ENCODE data around the gene CD38.

CD38 gene

DNA sequence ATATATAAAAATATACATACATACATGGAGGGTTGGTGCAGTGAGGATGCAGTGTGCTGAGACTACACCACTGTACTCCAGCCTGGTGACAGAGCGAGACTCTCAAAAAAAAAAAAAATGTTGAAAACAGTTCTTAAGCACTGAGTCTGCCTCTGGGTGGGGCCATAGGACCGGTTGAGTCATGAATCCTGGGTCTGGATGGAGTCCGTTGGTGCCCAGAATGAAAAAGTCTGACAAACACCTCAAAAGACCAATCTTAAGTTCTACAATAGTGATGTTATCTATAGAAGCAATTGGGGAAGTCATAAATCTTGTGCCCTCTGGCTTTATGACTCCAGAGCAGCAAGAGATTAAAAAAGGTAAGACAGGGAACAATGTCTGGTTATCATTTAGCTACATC lies 90.0 kb downstream of the CD38 start:
- DNase-seq, result no peak

DNA sequence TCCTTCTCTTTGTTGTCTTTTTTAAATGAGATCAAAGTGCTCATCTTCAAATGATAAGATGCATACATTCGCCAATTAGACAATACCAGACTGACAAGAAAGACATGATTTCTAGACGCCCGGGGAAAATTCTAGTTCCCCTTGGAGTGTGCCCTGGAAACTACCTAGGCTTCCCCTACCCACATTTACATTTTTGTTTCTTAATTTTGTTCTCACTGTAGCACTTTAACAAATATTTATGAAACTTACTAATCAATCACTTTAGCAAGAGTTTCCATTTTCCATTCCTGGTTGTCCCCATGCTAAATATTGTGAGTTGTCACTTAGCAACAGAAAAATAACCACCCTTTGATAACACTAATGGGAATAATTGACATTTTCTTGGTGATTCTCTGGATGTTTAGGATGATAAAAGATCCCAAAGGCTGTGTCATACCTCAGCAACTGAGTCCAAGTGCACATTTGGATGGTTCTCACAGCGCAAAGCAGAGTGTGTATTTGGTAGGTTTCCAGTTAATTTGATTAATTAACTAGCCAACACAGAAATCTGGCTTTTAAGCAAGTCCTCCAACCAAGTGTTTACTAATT lies 90.8 kb downstream of the CD38 start:
- DNase-seq, result no peak

DNA sequence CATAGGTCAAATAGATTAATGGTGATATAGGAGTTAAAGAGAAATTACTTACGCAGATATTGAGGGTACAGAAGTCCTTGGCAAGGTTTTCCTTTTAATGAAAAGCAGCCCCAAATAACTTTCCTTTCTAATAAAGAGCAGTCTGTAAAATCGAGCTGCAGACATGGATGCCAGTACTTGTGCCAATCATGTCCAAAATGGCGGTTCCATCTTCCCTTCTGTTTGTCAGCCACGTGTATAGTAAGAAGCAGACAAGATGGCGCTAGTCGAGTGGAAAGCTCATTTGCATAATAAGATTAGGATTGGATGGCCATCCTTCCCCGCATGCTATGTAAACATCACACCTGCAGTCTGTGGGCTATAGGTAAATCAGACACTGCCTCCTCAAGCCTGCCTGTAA lies 92.0 kb downstream of the CD38 start:
- DNase-seq, result no peak

DNA sequence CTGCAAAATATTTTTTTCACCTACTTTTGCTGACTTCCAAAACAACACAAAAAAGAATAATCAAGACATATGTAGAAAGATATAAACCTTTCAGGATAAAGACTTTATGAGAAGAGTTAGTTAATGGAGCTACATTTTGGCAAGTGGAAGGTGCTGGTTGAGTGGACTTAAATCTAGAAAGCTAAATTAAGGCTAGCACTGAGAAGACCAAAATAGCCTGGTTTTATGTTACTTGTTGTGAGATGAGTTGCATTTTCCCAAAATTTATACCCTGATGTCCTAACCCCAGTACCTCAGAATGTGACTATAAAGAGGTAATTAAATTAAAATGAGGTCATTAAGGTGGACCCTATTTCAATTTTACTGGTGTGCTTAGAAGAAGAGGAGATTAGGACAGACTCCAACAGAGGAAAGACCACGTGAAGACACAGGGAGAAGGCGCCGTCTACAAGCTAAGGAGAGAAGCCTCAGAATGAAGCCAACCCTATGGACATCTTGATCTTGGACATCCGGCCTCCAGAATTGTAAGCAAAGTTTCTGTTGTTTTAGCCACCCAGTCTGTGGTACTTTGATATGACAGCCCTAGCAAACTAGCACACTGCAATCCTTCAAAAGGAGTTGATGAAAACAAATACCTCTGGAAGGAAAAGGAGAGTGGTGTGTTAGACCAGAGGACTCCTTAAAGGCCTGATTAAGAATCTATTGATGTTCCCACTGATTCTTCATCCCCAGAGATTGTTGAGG lies 93.0 kb downstream of the CD38 start:
- DNase-seq, result no peak

DNA sequence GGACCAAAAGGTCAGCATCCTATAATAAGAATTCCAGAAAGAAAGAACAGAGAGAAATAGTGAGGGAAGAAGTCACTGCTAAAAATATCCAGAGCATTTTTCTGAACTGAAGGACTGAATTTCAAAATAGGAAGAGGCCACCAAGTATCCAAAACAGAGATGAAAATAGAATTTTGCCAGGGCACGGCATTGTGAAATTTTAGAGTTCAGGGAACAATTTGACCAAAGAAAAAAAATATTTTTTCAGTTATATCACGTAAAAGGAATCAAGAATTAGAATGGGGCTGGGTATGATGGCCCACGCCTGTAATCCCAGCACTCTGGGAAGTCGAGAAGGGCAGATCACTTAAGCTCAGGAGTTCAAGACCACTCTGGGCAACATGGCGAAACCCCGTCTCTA lies 95.0 kb downstream of the CD38 start:
- DNase-seq, result no peak

DNA sequence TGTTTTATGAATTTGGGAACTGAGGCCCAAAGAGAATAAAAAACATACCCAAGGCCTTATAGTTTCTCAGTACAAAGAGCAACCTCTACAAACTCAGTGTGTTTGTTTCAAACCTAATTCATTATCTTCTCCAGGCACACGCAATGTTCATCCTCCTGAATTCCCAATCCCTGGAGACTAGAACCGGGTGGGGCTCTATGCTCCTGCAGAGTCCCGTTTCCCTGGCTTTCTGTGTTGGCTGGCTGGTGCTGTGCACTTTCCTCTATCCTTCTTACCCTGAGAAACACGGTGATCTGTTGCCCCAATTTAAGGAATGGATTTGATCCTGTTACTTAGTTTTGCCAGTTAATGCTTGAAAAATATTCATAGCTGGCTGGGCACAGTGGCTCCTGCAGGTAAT lies 96.5 kb downstream of the CD38 start:
- no peak for DNase-seq

DNA sequence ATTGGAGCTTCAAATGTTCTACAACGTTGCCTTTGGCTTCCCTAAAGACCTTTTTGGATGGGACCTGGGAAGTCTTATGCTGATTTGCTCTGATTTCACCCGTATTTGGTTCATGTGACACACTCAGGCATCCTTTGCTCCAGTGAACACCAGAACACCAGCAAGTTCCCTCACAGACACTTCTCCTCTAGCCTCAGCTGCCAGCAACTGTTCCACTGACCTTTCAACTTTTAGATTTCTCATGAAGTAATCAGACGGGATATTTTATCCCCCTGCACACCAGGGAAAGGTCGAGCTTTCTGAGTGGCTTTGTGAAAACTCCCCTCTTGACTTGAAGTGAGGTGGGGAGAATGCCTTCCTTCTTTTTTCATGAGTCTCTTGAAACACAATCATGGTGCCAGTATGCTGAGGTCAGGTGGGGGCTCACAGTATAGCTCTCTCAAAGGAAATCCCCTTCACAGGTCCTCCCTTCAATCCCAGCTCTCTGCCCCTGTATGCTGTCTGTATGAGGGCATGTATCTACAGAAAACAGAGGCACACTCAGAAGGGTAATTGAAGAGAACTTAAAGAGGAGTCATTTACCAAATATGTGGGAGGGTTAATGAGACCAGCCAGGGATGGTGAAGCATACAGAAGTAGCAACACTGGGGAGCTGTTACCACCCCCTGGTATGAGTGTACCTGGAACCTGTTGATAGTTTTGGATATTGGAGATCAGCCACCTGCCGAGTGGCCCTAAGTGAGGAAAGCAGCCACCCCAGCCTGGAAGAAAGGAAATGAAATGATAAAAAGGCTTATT lies 97.7 kb downstream of the CD38 start:
- DNase-seq, result no peak

DNA sequence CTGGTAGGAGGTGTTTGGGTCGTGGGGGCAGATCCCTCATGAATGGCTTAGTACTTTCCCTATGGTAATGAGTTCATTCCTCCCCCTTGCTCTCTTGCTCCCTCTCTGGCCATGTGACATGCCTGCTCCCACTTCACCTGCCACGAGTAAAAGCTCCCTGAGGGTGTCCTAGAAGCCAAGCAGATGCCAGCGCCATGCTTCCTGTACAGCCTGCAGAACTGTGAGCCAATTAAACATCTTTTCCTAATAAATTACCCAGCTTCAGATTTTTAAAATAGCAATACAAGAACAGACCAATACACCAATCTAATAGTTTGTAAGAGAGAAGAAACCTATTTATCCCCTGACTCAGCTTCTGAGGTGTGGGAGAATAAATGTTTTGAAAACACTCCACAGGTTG lies 99.9 kb downstream of the CD38 start:
- DNase-seq, result no peak

DNA sequence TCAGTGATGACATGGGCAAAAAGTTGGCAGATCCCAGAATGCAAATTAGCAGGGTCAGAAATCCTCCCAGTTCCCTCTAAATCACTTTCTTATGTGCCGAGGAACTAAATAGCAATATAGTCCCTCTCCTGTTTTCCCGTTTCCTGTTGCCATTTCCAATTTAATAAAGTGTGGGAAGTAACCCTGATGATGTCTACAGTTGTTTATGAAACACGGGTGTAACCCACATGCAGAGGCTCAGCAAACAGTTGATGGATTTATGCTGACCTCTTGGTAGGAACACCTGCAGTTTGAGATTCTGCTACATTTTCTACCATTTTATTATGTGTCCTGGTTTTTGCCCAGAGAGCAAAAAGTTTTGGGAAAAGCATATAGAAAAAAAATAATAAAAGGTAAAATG lies 103.7 kb downstream of the CD38 start:
- DNase-seq, result no peak

DNA sequence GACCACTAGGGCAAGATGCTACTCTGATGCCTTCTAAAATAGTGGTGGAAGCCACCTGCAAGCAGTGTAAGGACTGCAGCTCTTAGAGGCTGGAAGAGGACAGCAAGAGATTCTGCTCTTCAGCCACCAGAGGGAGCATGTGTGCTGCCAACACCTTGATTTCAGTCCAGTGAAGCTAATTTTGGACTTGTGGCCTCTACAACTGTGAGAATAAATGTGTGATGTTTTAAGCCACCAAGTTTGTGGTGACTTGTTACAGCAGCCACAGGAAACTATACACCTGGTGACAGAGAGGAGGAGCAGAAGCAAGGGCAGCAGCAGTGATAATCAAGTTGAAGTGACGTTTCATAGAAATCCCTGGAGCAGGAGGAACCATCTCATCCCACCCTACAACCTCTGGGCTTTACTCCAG lies 104.6 kb downstream of the CD38 start:
- peak; percentile 22 for DNase-seq

DNA sequence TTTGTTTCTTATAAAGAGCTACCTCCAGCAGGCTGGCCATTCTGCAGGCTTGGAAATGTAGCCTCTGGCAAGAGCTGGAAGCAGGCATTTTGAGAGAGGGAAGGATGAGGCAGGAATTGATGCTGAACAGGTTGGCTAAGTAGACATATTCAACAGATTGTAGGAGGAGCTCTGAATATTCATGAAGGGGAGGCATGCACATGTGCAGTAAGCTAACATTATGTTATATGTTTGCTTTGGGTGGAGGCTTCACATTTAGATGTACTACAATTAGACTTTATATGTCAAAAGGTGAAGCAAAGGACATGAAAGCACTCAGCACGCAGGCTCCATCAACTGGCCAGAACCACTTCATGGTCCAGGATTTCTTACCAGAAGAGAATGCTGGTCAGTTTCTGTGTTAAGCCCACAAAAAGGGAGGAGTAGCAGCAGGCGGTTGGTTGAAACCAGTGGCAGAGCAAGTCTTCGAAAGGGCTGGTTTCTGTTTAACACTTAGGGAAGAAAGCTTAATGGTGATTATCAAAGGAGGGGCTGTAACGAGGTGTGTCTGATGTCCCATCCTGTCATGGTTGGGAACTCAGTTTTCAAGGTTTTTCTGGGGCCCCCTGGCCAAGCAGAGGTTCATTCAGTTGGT lies 105.6 kb downstream of the CD38 start:
- no peak for DNase-seq

DNA sequence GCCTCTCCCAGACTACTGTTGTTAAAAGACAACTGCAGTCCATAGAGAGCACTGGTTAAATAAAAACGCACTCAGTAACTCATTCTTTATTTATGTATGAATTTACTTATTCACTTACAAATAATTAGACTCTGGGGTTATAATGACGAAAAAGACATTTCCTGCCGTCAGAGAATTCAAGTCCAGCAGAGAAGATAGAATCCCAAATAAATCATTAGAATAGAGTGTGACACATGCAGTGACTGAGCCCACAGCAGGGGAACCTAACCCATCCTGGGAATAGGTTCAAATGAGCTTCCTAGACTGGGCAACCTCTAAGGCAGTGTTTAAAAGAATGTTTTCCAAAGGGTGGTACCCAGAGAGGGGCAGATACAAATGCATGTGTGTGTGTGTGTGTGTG lies 106.5 kb downstream of the CD38 start:
- DNase-seq, result no peak

DNA sequence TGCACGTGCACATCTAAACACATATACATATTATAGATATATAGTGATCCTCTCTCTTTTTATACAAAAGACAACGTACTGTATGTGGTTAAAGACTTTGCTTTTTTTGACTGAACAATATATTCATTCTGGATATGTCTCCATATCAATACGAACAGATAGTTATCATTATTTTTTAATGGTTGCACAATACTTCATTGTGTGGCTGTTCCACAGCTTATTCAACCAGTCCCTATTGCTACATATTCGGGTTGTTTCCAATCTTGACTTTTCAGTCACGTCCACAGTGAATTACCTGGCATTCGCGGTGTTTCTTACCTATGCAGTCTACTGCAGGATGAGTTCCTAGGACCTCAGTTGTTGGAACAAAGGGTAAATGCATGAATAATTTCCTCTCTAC lies 107.3 kb downstream of the CD38 start:
- no peak for DNase-seq

DNA sequence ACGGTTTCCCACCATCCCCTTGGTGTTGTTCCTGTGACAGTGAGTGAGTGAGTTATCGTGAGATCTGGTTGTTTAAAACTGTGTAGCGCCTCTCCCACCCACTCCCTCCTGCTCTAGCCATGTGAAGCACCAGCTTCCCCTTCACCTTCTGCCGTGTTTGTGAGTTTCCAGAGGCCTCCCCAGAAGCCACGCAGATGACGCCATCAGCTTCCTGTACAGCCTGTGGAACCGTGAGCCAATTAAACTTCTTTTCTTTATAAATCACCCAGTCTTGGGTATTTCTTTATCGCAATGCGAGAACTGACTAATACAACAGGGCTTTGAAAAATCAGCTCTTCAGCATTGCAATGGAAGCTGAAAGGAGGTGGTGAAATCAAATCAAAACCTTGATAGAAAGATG lies 110.4 kb downstream of the CD38 start:
- DNase-seq, result no peak

DNA sequence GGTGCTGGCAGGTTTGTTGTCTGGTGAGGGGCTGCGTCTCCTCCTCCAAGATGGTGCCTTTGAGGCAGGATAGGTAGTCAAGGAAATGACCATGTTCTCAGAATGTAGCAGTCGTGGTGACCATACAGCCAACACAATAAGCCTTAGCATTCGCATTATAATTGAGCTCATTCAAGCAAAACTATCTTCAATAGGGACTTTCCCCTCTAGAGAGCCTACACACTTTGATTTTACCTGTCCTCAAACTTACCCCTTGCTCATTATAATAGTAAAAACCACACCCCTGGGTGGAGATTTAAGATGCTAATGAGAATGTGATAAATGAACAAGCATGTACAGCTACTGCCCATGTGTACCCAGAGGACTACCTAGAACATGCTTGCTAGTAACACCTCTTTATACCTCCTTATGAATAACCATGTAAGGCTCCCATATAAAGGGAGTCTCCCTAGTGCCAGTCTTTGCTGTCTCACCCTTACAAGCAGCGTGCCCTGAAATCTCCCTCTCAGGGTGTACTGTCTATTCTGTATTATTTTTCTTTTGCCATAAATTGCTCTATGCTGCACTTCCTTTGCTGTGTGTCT lies 112.2 kb downstream of the CD38 start:
- DNase-seq, result no peak

DNA sequence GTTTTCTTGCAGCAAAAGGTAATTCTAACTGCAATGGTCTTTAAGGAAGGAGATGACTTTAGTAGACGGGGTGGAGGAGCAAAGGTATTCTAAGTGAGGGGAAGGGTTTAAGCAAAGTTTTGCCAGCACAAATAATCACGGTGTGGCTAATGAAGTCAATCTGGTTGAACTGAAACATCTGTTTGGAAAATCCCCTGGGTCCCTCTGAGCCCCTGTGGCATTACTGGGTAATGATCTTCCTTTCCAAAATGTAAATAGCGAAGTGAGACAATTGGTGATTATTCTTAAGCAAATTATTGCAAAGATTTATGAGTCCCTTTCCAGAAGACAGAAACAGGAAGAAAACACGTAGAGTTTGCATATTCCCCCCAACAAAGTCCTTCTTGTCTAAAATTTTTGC lies 113.2 kb downstream of the CD38 start:
- DNase-seq, result no peak

DNA sequence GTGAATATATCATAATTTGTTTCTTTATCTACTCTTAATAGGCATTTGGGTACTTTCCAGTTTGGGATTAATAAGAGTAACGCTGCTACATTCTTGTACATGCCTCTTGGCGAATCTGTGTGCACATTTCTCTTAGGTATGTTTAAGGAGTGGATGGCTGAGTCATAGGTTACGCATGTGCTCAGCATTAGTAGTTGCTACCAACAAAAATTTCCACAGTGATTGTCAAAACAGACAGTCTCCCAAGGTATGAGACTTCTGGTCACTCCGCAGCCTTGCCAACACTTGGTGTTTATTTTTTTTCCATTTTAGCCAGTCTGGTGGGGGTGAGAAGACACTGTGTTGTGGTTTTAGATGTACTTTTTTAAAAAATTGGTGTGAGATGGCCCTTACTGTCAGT lies 115.8 kb downstream of the CD38 start:
- DNase-seq, result no peak

DNA sequence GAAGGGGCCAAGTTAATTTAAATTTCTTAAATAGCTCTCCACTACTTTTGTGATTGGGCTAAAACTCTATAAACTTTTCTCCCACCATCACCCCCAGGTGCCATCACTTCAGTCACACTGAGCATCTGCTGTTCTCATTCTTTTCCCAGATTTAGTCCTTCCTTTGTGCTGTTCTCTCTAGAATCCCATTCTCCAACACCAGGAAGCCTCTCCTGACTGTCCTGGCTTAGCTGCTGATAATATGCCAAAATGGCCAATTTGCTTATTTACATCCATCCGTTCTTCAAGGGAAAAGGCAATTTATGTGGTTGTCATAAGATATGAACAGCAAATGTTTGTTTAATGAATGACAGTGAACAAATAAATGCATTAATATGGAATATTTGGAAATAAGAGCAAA lies 116.3 kb downstream of the CD38 start:
- no peak for DNase-seq

DNA sequence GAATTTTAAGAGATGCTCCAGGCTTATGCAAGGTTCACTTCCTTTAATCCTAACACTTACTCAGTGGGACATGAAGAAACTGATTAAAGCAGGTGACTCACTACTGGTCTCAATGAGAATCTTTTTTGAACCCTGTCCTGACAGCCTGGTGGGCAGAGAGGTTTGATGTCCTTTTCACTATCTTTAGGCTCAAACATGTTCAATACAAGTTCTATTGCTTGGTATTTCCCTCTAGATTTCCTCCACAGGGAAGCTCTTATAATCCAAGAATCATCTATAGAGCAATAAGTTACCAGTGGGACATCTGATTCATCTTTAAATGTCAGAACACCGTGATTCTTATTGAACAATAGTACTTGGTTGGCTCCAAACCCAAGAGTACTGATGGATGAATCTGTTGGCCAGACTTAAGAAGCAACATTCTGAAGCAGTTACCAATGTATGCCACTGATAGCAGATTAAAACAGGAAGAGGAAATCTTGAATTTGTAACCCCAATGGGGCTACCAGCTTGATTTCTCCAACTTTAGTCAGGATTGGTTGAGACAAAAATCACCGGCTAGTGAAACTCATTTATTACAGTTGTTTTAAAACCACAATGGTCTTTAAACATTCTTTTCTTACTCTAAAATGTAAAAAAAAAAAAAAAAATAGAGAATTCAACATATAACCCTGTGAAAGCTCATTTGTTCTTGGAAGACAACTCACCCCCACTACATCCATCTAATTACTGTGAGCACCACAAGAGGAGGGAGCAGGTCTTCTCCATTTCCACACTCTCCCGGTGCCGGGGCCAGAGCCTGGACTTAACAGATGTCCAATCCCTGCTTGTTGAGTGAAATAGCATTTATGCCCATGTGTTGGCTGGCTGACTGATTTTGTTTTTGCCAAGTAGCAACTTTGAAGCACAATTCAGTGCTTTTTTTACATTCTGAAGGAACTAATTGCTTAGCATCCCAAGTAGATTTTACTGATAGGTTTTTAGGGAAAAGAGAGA lies 117.1 kb downstream of the CD38 start:
- no peak for DNase-seq

DNA sequence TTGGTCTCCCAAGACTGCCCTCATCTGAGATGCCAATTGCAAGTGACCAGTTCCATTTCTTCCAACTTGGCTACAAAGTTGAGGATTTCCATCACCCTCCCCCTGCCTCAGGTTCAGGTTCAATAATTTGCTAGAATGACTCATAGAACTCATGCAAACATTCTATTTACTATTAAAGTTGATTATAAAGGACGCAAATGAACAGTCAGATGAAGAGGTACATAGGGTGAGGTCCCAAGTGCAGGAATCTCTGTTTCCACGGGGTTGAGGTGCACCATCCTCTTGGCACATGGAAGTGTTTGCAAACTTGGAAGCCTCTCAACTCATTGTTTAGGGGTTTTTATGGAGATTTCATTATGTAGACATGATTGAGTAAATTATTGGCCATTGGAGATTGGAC lies 119.4 kb downstream of the CD38 start:
- no peak for DNase-seq

DNA sequence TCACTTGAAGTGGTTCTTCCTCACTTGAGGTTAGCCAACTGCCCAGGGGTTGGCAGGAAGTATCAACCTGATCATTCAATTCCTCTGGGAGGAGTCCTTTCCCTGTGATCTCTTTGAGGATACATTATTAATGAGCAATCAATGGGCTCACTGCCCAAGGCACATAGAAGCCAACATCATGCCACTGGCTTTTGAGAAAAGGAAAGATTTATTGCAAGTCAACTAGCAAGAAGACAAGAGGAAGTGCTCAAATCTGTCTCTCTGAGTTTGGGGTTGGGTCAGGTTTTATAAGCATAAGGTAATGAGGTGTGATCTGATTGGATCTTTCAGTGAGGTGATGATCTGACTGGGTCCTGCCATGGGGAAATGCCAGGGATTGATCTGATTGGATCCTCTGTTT lies 120.8 kb downstream of the CD38 start:
- no peak for DNase-seq

DNA sequence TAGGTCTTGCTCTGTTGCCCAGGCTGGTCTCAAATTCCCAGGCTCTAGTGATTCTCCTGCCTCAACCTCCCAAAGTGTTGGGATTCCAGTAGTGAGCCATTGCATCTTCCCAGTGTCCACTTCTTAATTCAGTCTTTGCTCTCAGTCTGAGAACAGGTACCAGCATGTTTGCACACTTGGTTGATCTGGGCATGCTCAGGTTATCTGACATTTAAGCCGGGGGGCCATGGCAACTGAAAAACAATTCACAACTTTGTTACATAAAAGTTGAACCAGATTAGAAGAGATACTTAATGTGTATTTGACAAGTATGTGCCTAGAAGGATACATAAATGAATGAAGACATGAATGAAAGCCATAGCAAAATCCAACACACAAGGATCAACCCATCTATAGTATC lies 121.4 kb downstream of the CD38 start:
- no peak for DNase-seq

Data from right kidney (tissue), 1 donor.